ENCODE results near the gene PICALM.
"Not testable (repeated sequence)": the region's sequence is repeated elsewhere in the genome, so short reads cannot be mapped to it uniquely, and the experiment has no call there.

The PICALM gene

GRCh38 chr11:86099874-86100273 lies 31.0 kb upstream of the PICALM start:
- no peak overlapping the region for H3K4me3 ChIP-seq (ENCODE audit: low read length)
- peak; percentile 32 for DNase-seq (ENCODE audit: low read depth)
- no peak for TF ChIP-seq CTCF (conservative IDR thresholded peaks at IDR 0.05; ENCODE audit: low read length)

GRCh38 chr11:86097980-86098379 lies 29.1 kb upstream of the PICALM start:
- H3K4me3 ChIP-seq (ENCODE audit: low read length) = no peak overlapping the region
- no peak for DNase-seq (ENCODE audit: low read depth)
- TF ChIP-seq CTCF (conservative IDR thresholded peaks at IDR 0.05; ENCODE audit: low read length) = no peak

- H3K4me3 ChIP-seq (ENCODE audit: low read length) = no peak overlapping the region
- peak; percentile 95 for DNase-seq (ENCODE audit: low read depth)
- TF ChIP-seq CTCF (conservative IDR thresholded peaks at IDR 0.05; ENCODE audit: low read length) = no peak
Measured at GRCh38 chr11:86091566-86091965, 22.7 kb upstream of the PICALM start.

GRCh38 chr11:86091086-86091485 lies 22.2 kb upstream of the PICALM start:
- H3K4me3 ChIP-seq (ENCODE audit: low read length) = no peak overlapping the region
- no peak for DNase-seq (ENCODE audit: low read depth)
- TF ChIP-seq CTCF (conservative IDR thresholded peaks at IDR 0.05; ENCODE audit: low read length) = no peak

- peak; percentile 93 for DNase-seq (ENCODE audit: low read depth)
- TF ChIP-seq CTCF (conservative IDR thresholded peaks at IDR 0.05; ENCODE audit: low read length) = no peak
- H3K4me3 ChIP-seq (ENCODE audit: low read length) = no peak overlapping the region
Measured at GRCh38 chr11:86089659-86090058, 20.8 kb upstream of the PICALM start.

- not testable (repeated sequence) for DNase-seq (ENCODE audit: low read depth)
Measured at GRCh38 chr11:86087688-86088087, 18.8 kb upstream of the PICALM start.

GRCh38 chr11:86087256-86087655 lies 18.4 kb upstream of the PICALM start:
- DNase-seq (ENCODE audit: low read depth) = no peak
- no peak overlapping the region for H3K4me3 ChIP-seq (ENCODE audit: low read length)
- TF ChIP-seq CTCF (conservative IDR thresholded peaks at IDR 0.05; ENCODE audit: low read length) = no peak

More at GRCh38 chr11:86087688-86088087, 18.8 kb upstream of the PICALM start:
- not testable (repeated sequence) for H3K4me3 ChIP-seq (ENCODE audit: low read length)

GRCh38 chr11:86081455-86081854 lies 12.6 kb upstream of the PICALM start:
- H3K4me3 ChIP-seq (ENCODE audit: low read length) = no peak overlapping the region
- no peak for DNase-seq (ENCODE audit: low read depth)
- no peak for TF ChIP-seq CTCF (conservative IDR thresholded peaks at IDR 0.05; ENCODE audit: low read length)
